ENCODE data around the gene OCRL.

- TF ChIP-seq CTCF (IDR thresholded peaks at IDR 0.05; ENCODE audit: low read depth, low read length, missing input control): no peak
- peak; percentile 35 for TF ChIP-seq SP1 (IDR thresholded peaks at IDR 0.05)
- no peak for TF ChIP-seq REST (IDR thresholded peaks at IDR 0.05)
- TF ChIP-seq FOXA1 (IDR thresholded peaks at IDR 0.05): no peak
- no peak for TF ChIP-seq RAD21 (IDR thresholded peaks at IDR 0.05)
- TF ChIP-seq RXRA (IDR thresholded peaks at IDR 0.05): peak in 1 of 2 donors; percentile 20
- TF ChIP-seq MAX (IDR thresholded peaks at IDR 0.05): no peak
- TF ChIP-seq ATF3 (IDR thresholded peaks at IDR 0.05): no peak
- no peak for TF ChIP-seq GABPA (IDR thresholded peaks at IDR 0.05 in 1 of 2, conservative IDR thresholded peaks at IDR 0.05 in 1 of 2)
- peak; percentile 13 for TF ChIP-seq TAF1 (conservative IDR thresholded peaks at IDR 0.05)
These were observed 28.4 kb upstream of the OCRL start for GRCh38 chrX:129511689-129512088.
